Activated T-helper 9 cell treated with anti-CD3 and anti-CD28 coated beads, Interleukin-2, amount 50 U/mL, for 16 hours (primary cell): ENCODE results near the gene TMEM236.
"Not testable (repeated sequence)": the region's sequence is repeated elsewhere in the genome, so short reads cannot be mapped to it uniquely, and the experiment has no call there.

Experiments used
- DNase-seq: peaks from one replicate; pipeline ENCODE4 v3.0.0-alpha.2; 2020; ENCODE audit warnings: low read depth

Gene TMEM236

GRCh38 chr10:17751781-17752445 is at the start of gene TMEM236:
TSS of gene TMEM236 (plus strand) at chr10:17752201. CDS start at chr10:17752296, 95 bp downstream.
- DNase-seq: no peak

- DNase-seq: no peak
Measured at GRCh38 chr10:17703706-17704105, 48.3 kb upstream of the TMEM236 start.

GRCh38 chr10:17708821-17709220 is 43.2 kb upstream of the TMEM236 start:
- DNase-seq: no peak

GRCh38 chr10:17709492-17709891 is 42.5 kb upstream of the TMEM236 start:
- no peak for DNase-seq

- DNase-seq: no peak
Measured at GRCh38 chr10:17710181-17710580, 41.8 kb upstream of the TMEM236 start.

- no peak for DNase-seq
Measured at GRCh38 chr10:17712053-17712452, 39.9 kb upstream of the TMEM236 start.

- no peak for DNase-seq
Measured at GRCh38 chr10:17712717-17713471, 39.1 kb upstream of the TMEM236 start.

- no peak for DNase-seq
Measured at GRCh38 chr10:17713758-17714157, 38.2 kb upstream of the TMEM236 start.

GRCh38 chr10:17716161-17716560 is 35.8 kb upstream of the TMEM236 start:
- no peak for DNase-seq

GRCh38 chr10:17722317-17723014 is 29.5 kb upstream of the TMEM236 start:
- DNase-seq: not testable (repeated sequence)

- no peak for DNase-seq
Measured at GRCh38 chr10:17725703-17726102, 26.3 kb upstream of the TMEM236 start.

GRCh38 chr10:17729630-17730029 is 22.4 kb upstream of the TMEM236 start:
- no peak for DNase-seq

- DNase-seq: no peak
Measured at GRCh38 chr10:17730667-17731066, 21.3 kb upstream of the TMEM236 start.

GRCh38 chr10:17731331-17732020 is 20.5 kb upstream of the TMEM236 start:
- DNase-seq: no peak

GRCh38 chr10:17733620-17734019 is 18.4 kb upstream of the TMEM236 start:
- no peak for DNase-seq

GRCh38 chr10:17734432-17735080 is 17.4 kb upstream of the TMEM236 start:
- DNase-seq: no peak

GRCh38 chr10:17735166-17735941 is 16.6 kb upstream of the TMEM236 start:
- no peak for DNase-seq

GRCh38 chr10:17736223-17736622 is 15.8 kb upstream of the TMEM236 start:
- DNase-seq: no peak

GRCh38 chr10:17737027-17737965 is 14.7 kb upstream of the TMEM236 start:
- DNase-seq: no peak

GRCh38 chr10:17740668-17741067 is 11.3 kb upstream of the TMEM236 start:
- DNase-seq: no peak
